HFFc6 (cell line): ENCODE measurements around the gene CHCHD6. TPM values are rescaled to one million over a fixed set of nuclear protein-coding genes. Genes with fewer than 3 reads are reported as not detected.
A peak's percentile ranks its signal among the peaks of the same experiment; 100 is the strongest.

ENCODE experiments used
- DNase-seq: peaks from one replicate; pipeline ENCODE4 v3.0.0-alpha.2; 2018
- H3K27ac Mint-ChIP-seq: 2 replicates; pipeline ENCODE4 v1.8.0; 2020; ENCODE audit warnings: mild to moderate bottlenecking, mixed read lengths
- H3K27me3 Mint-ChIP-seq: 2 replicates; pipeline ENCODE4 v1.8.0; 2021; ENCODE audit warnings: mild to moderate bottlenecking, moderate library complexity, mixed read lengths; ENCODE audit not compliant: insufficient read depth
- H3K36me3 Mint-ChIP-seq: 2 replicates; pipeline ENCODE4 v1.8.0; 2021; ENCODE audit warnings: low read depth, mixed read lengths
- H3K4me1 Mint-ChIP-seq: 2 replicates; pipeline ENCODE4 v1.8.0; 2020; ENCODE audit warnings: low read depth, mixed read lengths
- H3K4me3 Mint-ChIP-seq: 2 replicates; pipeline ENCODE4 v1.8.0; 2020; ENCODE audit warnings: mild to moderate bottlenecking, moderate library complexity, mixed read lengths
- H3K9me3 Mint-ChIP-seq: 2 replicates; pipeline ENCODE4 v1.8.0; 2020; ENCODE audit warnings: mild to moderate bottlenecking, mixed read lengths
- CTCF ChIP-seq: fragments of 200-600 bp; sonication (generic); IDR thresholded peaks from 2 replicates; pipeline ENCODE4 v1.5.0; 2021; ENCODE audit warnings: antibody characterized with exemption, mild to moderate bottlenecking
- total RNA-seq, 6 experiments: library from RNA; stranded (reverse); fragmentation: NEBNext Ultra II Directional; extraction: Animal tissue kit (Norgen Biotek cat#: 25700); gene quantifications; 2 replicates in 1 of 6; 3 replicates in 5 of 6; pipeline ENCODE4 v1.2.3, GENCODE V29; 2021

Gene CHCHD6
- total RNA-seq, 6 experiments from 2014 or later, result 18.6 to 22.9 (median 19.9) TPM

GRCh38 chr3:126888186-126888760, 184.2 kb downstream of the CHCHD6 start:
- H3K27ac Mint-ChIP-seq, result no peak overlapping the region
- no peaks in the 10 kb centered on the region; the same call in 1 of the 2 replicates for H3K27me3 Mint-ChIP-seq
- H3K36me3 Mint-ChIP-seq, result no peaks in the 10 kb centered on the region
- TF ChIP-seq CTCF, result no peak
- no peaks in the 10 kb centered on the region for H3K9me3 Mint-ChIP-seq
- H3K4me1 Mint-ChIP-seq, result peaks cover 18% of the 10 kb centered on the region
- DNase-seq, result no peak
- H3K4me3 Mint-ChIP-seq, result no peak overlapping the region

GRCh38 chr3:126889276-126890201, 185.5 kb downstream of the CHCHD6 start:
- no peak for TF ChIP-seq CTCF
- Mint-ChIP-seq H3K36me3 (no peaks in the 10 kb centered on the region), H3K9me3 (no peaks in the 10 kb centered on the region), H3K4me3 (no peak overlapping the region), H3K27ac (no peak overlapping the region), H3K27me3 (no peaks in the 10 kb centered on the region; the same call in 1 of the 2 replicates), H3K4me1 (peaks cover 12% of the 10 kb centered on the region)
- DNase-seq, result no peak

- no peak overlapping the region for H3K27ac Mint-ChIP-seq
- H3K4me3 Mint-ChIP-seq, result no peak overlapping the region
- no peak for DNase-seq
- 0 out of 2 replicates have a peak, but pooled peaks have one; percentile 23 for TF ChIP-seq CTCF
- peaks cover 2% of the 10 kb centered on the region; the same call in 1 of the 2 replicates for H3K27me3 Mint-ChIP-seq
- H3K4me1 Mint-ChIP-seq, result peaks cover 25% of the 10 kb centered on the region
- H3K9me3 Mint-ChIP-seq, result no peaks in the 10 kb centered on the region
- no peaks in the 10 kb centered on the region for H3K36me3 Mint-ChIP-seq
Observed at GRCh38 chr3:126891141-126891540, 187.1 kb downstream of the CHCHD6 start.

GRCh38 chr3:126891791-126892190, 187.8 kb downstream of the CHCHD6 start:
- H3K27ac Mint-ChIP-seq, result no peak overlapping the region
- H3K36me3 Mint-ChIP-seq, result no peaks in the 10 kb centered on the region
- no peak for DNase-seq
- no peak for TF ChIP-seq CTCF
- peaks cover 2% of the 10 kb centered on the region; the same call in 1 of the 2 replicates for H3K27me3 Mint-ChIP-seq
- H3K4me3 Mint-ChIP-seq, result no peak overlapping the region
- peaks cover 24% of the 10 kb centered on the region for H3K4me1 Mint-ChIP-seq
- no peaks in the 10 kb centered on the region for H3K9me3 Mint-ChIP-seq

GRCh38 chr3:126893651-126894050, 189.6 kb downstream of the CHCHD6 start:
- DNase-seq, result no peak
- Mint-ChIP-seq H3K4me3 (no peak overlapping the region), H3K9me3 (no peaks in the 10 kb centered on the region), H3K4me1 (peaks cover 24% of the 10 kb centered on the region), H3K36me3 (no peaks in the 10 kb centered on the region), H3K27ac (no peak overlapping the region), H3K27me3 (peaks cover 2% of the 10 kb centered on the region; the same call in 1 of the 2 replicates)
- TF ChIP-seq CTCF, result no peak
